ENCODE results near the gene CALHM2. TPM values are rescaled to one million over a fixed set of nuclear protein-coding genes. Genes with fewer than 3 reads are reported as not detected.

CALHM2 gene
- total RNA-seq, 1 donor from 2014 or later: 0.44 TPM

- H3K27ac Mint-ChIP-seq (ENCODE audit: unreplicated experiment): no peak overlapping the region
Measured at GRCh38 chr10:103455235-103455634, 3.1 kb upstream of the CALHM2 start.

GRCh38 chr10:103454026-103454425 lies 1.9 kb upstream of the CALHM2 start:
- Mint-ChIP-seq H3K27ac (ENCODE audit: unreplicated experiment) (no peak overlapping the region), H3K27me3 (ENCODE audit: unreplicated experiment) (no peaks in the 10 kb centered on the region)

More at GRCh38 chr10:103455235-103455634, 3.1 kb upstream of the CALHM2 start:
- Mint-ChIP-seq H3K4me1 (ENCODE audit: low read depth, unreplicated experiment) (peaks cover 6% of the 10 kb centered on the region), H3K4me3 (ENCODE audit: unreplicated experiment) (no peak overlapping the region), H3K27me3 (ENCODE audit: unreplicated experiment) (peaks cover 6% of the 10 kb centered on the region), H3K9me3 (ENCODE audit: unreplicated experiment) (peaks cover 4% of the 10 kb centered on the region), H3K36me3 (ENCODE audit: unreplicated experiment) (peaks cover 3% of the 10 kb centered on the region)
- no peak for DNase-seq
- TF ChIP-seq CTCF (IDR thresholded peaks at IDR 0.05; ENCODE audit: partially characterized antibody, unreplicated experiment): no peak

GRCh38 chr10:103452506-103453230 lies 498 bp upstream of the CALHM2 start:
- Mint-ChIP-seq H3K27me3 (ENCODE audit: unreplicated experiment) (peaks cover under 1% of the 10 kb centered on the region), H3K36me3 (ENCODE audit: unreplicated experiment) (peaks cover 10% of the 10 kb centered on the region), H3K9me3 (ENCODE audit: unreplicated experiment) (peaks cover 8% of the 10 kb centered on the region), H3K4me3 (ENCODE audit: unreplicated experiment) (peak overlapping the region; percentile 34), H3K4me1 (ENCODE audit: low read depth, unreplicated experiment) (peaks cover 8% of the 10 kb centered on the region), H3K27ac (ENCODE audit: unreplicated experiment) (no peak overlapping the region)
- DNase-seq: no peak
- no peak for TF ChIP-seq CTCF (IDR thresholded peaks at IDR 0.05; ENCODE audit: partially characterized antibody, unreplicated experiment)

More at GRCh38 chr10:103454026-103454425, 1.9 kb upstream of the CALHM2 start:
- Mint-ChIP-seq H3K4me1 (ENCODE audit: low read depth, unreplicated experiment) (peaks cover 2% of the 10 kb centered on the region), H3K4me3 (ENCODE audit: unreplicated experiment) (no peak overlapping the region), H3K9me3 (ENCODE audit: unreplicated experiment) (peaks cover 3% of the 10 kb centered on the region), H3K36me3 (ENCODE audit: unreplicated experiment) (peaks cover 3% of the 10 kb centered on the region)
- no peak for TF ChIP-seq CTCF (IDR thresholded peaks at IDR 0.05; ENCODE audit: partially characterized antibody, unreplicated experiment)
- no peak for DNase-seq

- Mint-ChIP-seq H3K9me3 (ENCODE audit: unreplicated experiment) (peaks cover 8% of the 10 kb centered on the region), H3K4me3 (ENCODE audit: unreplicated experiment) (no peak overlapping the region), H3K27ac (ENCODE audit: unreplicated experiment) (no peak overlapping the region), H3K4me1 (ENCODE audit: low read depth, unreplicated experiment) (peaks cover 10% of the 10 kb centered on the region), H3K27me3 (ENCODE audit: unreplicated experiment) (peaks cover 2% of the 10 kb centered on the region), H3K36me3 (ENCODE audit: unreplicated experiment) (peaks cover 11% of the 10 kb centered on the region)
- DNase-seq: no peak
- TF ChIP-seq CTCF (IDR thresholded peaks at IDR 0.05; ENCODE audit: partially characterized antibody, unreplicated experiment): no peak
Measured at GRCh38 chr10:103451091-103451813, 918 bp downstream of the CALHM2 start.

Measured in glutamatergic neuron (in vitro differentiated cells).